Fibroblast of skin of right biceps (primary cell): Measurements from ENCODE around the gene ANXA2.
"Not testable (repeated sequence)": the region's sequence is repeated elsewhere in the genome, so short reads cannot be mapped to it uniquely, and the experiment has no call there.

ENCODE experiments used
- DNase-seq: peaks from one replicate; pipeline ENCODE4 v3.0.0-alpha.2; 2013

Gene ANXA2

DNA sequence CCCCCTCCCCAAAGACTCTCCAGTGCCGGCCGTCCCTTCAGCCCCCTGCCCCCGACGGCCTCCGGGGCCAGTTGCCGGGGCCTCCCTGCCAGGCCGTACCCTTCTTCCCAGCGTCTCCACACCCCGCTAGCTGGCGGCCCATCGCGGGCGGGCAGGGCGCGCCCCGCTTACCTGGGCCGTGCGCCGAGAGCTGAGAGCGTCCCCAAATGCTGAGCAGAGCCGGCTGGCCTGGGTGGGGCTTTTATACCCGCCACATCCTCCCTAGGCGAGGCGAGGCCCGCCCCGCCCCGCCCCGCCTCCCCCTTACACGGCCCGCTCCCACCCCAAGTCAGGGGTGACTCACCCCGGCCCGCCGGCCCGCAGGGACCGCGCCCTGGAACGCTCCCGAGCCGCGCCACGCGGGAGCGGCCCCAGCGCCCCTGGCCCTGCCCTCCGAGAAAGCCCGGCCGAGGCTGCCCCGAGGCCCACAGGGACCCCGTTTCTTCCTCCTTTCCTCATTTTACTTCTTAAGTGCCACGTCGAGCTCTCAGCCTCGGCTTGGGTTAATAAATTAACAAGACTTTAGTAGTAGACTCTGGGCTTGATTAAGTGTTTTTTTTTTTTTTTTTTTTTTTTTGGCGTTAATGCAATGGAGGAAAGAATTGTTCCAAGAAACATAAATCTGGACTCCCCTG is at the start of gene ANXA2:
Gene ANXA2, minus strand, starts transcription at position 215 of the 674 bp plus-strand sequence. CDS start 11,911 bp downstream, outside the sequence.
- peak; percentile 96 for DNase-seq

DNA sequence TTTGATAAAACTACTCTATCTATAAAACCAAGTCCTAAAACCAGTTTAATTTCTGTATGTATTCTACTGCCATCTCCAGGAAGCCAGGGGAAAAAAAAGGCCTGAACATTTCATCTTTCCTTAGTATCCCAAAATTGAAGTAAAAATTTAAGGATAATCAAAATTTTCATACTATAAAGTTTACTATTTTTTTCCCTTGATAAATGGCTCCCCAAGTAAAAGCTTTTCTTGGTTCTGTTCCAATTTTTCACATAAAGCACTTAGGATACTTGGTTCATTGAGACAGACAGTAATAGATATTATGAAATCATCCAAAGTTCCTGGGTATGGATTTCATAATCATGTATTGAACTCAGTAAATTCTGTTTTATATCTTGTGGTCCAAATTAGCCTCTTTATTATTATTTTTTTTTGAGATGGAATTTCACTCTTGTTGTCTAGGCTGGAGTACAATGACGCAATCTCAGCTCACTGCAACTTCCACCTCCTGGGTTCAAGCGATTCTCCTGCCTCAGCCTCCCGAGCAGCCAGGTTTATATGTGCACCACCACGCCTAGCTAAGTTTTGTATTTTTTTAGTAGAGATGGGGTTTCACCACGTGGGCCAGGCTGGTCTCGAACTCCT is 46.6 kb upstream of the ANXA2 start:
- peak; percentile 50 for DNase-seq

DNA sequence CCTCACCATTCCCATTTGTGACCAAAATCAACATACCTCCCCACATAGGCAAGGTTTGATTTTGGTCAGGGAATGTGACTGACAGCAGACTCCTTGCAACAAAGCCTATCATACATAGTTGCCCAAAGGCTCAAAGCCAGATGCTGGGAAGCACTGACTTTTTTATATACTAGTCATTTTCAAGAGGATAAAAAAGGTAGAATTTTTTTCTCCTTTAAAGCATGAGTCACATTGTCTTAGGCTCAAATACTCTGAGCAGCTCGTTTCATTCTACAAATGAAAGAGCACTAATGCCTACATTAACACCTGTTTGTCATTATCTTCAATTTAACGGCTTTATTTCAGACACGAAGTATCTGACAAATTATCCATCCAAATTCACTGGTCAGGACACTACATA is 45.0 kb upstream of the ANXA2 start:
- peak; percentile 59 for DNase-seq

DNA sequence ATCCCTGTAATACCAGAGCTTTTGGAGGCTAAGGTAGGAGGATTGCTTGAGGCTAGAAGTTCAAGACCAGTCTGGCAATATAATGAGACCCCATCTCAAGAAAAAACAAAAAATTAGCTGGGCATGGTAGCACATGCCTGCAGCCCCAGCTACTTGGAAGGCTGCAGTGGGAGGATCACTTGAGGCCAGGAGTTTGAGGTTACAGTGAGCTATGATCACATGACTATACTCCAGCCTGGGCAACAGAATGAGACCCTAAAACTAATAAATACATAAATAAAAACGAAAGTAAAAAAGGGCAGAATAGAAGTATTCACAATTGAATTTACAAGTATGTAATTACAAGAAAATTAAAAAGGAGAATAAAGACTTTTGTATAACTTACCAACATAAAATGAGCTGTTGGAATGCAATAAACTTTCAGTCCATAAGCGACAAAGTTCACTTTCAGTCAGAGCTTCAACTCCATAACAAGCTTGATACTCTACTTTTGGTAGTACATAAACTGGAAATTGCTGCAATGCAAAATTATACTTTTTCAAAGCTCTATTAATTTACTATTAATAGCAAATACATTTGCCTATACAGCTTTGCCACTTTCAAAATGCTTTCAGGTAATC is 44.4 kb upstream of the ANXA2 start:
- no peak for DNase-seq

DNA sequence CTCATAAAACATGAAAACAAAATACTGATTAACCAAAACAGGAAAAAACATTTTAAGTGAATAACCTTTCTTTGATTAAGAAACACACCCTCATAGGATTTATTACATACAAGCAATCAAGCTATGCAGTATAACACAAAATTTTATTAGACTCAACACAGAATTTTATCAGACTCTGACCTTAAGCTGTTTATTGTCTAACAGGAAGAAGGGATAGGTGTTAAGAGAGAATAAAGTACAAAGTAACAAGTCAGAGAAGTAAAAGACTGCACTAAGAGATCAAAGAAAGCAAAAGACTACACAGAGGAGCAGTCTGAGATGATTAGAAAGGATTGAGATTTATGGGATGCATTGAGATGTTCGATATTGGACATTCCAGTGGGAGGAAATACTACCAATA is 43.5 kb upstream of the ANXA2 start:
- no peak for DNase-seq

DNA sequence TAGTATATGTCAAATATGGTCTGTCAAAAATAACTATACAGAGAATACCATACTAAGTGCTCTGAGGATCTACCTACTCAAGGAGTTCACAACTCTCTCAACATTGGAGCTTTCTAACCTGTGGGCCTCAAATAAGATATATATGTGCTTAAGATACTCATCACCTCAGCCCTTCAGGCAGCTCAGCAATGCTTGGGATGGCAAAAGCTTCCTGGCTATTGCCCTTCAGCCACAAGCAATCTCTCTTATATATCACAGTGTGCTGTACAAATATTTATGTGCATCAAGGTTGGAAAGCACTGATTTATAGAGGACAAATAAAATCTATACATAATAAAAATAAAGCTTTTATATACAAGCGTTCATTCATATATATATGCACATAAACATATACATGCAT is 40.9 kb upstream of the ANXA2 start:
- no peak for DNase-seq

DNA sequence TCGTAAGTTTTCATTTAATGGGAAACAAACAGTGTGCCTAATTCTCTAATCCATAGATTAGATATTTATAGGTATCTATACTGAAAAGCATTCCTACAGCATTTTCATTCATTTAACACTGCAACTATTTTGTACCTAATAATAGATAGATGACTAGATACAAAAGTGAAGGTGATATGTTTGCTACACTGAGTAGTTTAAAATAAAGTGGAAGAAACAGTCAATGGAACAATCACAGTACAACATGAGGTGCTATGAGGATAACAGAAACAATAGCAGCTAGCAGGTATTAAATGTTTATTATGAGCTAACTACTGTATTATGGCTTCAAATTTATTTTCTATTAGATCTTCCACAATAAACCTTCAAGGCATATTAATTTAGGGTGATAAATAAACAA is 31.1 kb upstream of the ANXA2 start:
- DNase-seq: no peak

DNA sequence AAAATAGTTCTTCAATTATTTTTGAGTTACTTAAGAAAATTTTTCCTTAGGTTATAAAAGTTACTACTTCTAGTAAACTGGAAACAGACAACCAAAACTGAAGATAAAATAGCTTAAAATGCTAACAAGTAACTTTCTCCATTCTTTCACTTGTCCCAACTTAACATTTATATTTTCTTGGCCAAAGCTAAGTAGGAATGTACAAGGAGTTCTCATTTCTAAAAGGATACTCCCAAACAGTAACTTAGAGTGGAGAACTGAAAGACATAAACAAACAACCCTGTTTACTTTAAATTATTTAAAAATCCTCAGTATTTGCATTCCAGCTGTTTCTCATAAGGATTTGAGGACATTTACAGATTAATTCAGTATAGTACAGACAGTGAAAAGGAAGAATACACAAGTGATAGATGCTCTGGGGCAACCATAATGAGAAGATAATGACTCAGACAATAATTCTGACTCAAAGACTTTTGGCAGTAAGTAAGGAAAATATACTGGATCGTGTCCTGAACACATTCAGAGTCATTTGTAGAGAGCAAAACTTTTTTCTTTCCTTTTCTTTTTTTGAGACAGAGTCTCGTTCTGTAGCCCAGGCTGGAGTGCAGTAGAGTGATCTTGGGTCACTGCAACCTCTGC is 29.2 kb upstream of the ANXA2 start:
- DNase-seq: peak; percentile 82

DNA sequence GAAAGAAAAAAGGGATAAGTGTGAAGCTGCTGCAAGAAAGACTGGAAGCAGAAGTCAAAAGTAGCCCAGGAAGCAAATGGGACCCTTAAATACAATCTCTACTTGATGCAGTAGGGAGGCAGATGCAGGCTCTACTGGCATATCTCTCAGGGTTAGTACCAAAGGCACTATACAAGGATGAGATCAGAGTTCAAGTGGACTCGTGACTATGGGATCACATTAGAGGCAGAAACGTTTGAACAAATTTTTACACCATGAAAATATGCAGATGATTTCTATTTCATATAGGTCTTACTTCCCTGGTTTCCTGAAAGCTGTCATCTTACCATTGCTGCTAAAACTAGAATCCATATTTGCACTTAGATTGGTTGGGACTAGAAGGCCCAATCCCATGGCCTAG is 27.7 kb upstream of the ANXA2 start:
- DNase-seq: no peak

DNA sequence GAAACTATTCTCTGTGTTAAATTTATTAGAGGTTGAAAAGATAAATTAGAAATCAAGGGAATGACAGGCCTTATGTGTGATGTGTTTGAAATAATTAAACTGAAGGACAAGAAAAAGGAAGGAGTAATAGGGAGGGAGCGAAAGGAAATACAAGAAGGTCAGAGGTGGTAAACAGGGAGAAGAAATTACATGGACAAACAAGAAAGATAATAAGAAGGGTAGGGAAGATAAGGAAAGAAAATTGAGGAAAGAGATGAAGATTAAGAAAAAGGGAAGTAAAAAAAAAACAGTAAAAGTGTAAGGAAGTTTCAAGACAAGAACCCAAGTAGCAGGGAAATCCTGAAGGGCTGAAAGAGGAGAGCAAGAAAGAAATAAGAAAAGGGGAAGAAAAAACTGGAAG is 26.2 kb upstream of the ANXA2 start:
- DNase-seq: no peak

DNA sequence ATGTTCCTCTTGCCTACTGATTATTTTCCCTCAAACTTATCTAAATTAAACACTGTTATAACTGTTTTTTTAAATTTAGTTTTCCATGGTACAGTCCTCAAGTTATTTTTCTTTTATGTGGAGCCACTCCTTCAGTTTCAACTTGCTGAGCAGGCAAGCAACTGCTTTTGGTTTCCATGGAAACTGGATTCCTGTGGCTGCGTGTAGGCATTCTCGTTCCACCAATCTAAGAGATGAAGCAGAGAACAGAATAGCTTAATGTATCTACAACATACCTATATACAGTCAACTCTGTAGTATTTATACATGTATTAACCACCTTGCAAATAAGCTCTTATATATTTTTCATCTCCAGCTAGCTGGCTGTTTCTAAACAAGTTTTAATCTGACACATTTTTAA is 25.8 kb upstream of the ANXA2 start:
- DNase-seq: peak; percentile 95

DNA sequence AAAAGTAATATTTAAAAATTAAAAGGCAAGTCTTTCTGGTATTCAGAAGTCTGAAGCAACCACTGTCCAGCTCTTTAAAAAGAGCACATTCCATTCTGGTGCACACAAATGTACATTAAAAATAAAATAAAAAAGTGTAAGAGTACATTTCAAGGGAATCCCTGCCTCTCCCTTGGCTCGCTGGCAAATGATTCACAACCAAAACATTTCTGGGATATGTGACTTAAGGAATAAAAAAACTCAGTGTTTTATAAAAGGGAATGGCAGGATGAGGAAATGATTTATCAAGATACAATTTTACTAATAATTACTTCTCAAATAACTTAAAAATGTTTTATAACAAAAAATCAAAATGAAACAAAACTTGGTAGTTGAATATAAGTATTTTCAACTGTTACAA is 23.8 kb upstream of the ANXA2 start:
- peak; percentile 95 for DNase-seq

DNA sequence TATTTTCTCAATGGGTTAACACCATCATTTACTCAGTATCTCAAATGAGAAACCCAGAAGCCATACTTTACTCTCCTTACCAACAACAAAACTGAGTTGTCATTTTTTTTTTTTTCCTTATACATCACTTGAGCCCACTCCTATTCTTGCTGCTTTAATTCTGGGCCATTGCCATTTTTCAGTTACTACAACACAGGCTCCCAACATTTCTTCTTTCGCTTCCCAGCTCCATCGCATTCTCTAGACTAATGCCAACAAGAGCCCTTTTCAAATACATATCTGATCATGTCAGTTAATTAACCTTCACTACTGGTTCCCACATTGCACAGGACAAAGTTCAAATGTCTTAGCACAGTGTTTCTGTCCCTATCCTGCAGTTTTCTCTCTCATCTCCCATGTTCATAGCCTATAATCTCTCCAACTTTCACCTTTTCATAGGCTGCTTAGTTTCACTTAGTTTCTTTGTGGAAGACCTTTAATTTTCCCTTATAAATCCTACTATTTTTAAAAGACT is 22.5 kb upstream of the ANXA2 start:
- DNase-seq: no peak

DNA sequence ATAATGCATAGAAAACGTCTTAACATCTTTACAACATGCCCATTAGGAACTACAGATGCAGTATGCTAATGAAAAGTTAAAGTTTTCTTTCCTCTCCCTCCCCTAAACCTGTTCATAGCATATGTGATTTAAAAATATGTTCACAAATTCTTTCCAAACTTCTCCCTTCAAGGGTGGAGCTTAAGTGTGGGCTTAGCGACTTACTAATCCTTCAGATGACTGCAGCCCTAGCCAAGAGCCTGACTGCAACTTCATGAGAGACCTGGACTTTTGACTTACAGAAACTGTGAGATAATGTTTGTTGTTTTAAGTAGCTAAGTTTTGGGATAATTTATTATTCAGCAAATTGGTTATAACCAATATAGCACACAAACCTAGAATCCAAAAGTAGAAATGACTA is 22.0 kb upstream of the ANXA2 start:
- DNase-seq: peak; percentile 62

DNA sequence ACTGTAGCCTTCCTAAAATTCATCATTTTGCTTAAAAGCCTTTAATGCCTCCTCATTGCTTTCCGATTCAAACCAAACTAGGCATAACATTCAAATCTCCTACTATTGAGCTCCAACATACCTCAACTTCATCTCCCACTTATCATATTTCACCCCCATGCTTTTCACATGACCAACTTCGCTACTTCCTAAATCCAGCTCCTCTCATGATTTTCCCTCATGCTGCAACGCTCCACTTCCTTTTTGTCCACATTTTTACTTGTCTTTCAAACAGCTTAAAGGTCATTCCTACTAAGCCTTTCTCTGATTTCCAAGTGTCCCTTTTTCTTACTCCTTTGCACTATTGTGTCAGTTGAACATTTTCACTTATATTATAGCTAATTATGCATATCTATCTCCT is 20.3 kb upstream of the ANXA2 start:
- no peak for DNase-seq

DNA sequence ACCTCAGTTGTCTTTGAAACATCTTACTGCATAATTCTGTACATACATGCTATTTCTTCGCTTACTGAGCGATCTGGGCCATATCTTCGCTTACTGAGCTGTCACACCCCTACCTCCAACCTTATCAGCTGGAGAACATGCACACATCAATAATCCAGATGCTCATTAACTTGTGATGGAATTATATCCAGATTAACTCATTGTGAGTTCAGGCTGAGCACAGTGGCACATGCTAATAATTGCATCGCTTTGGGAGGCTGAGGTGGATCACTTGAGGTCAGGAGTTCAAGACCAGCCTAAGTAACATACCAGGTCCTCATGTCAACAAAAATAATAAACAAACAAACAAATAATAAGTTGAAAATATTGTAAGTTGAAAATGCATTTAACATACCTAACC is 19.3 kb upstream of the ANXA2 start:
- no peak for DNase-seq

DNA sequence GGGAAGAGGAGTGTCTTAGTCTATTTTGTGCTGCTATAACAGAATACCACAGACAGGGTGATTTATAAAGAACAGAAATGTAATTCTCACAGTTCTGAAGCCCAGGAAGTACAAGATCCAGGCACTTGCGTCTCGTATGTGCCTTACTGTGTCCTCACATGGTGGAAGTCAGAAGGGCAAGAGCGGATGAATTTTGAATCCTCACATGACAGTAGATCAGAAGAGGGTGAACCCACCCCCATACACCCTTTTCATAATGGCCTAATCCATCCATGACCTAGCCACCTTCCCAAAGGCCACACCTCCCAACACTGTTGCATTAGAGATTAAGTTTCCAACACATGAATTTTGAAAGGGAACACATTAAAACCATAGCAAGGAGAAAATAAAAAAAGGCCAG is 18.7 kb upstream of the ANXA2 start:
- no peak for DNase-seq

DNA sequence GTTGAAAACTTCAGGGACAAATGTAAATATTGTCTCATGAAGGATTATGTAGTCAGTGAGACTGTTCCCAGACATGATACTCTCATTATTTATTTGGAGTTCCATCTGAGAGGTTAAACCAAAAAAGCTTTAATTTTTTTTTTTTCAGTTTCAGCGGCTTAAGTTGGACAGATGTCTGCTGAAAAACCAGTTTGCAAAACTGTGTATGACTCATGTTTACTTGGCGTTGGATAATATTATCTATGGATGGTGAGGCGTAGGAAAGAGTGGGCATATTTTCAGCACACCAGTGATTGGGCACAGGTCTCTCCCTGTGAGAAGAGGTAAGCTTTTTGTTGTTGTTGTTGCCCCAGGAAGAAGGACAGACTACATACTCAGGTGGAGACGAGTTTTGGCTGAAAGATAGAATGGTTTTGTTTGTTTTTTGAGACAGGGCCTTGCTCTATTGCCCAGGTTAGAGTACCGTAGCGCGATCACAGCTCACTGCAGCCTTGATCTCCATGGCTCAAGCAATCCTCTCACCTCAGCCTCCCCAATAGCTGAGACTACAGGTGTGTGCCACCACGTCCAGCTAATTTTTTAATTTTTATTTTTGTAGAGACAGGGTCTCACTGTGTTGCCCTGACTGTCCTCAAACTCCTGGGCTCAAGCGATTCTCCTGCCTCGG is 16.4 kb upstream of the ANXA2 start:
- peak; percentile 49 for DNase-seq

DNA sequence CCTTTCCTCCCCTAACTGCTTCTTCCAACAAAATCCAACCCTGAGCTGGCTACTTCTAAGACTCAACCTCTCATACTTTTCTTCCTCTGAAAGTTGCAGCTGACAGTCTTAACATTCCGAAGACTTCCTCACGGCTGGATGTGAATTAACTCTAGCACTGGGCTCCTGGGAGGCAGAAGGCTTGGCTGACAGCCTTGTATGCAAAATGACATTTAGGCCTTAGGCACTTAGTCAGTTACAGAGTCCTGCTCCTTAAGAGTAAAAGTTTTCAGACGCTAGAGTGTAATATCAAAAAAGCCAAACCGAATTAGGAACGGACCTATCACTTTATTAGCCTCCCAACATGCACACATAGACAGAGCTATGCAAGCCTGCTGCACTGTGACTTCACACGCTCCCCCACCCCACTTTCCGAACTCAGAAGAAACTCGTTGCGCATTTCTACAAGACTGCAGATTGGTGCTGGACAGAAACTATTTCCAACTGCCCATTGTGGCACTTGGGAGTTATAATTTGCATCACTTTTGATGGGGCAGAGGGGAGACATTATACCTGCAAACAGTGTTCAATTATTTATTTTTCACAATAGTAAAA is 15.5 kb upstream of the ANXA2 start:
- peak; percentile 63 for DNase-seq

DNA sequence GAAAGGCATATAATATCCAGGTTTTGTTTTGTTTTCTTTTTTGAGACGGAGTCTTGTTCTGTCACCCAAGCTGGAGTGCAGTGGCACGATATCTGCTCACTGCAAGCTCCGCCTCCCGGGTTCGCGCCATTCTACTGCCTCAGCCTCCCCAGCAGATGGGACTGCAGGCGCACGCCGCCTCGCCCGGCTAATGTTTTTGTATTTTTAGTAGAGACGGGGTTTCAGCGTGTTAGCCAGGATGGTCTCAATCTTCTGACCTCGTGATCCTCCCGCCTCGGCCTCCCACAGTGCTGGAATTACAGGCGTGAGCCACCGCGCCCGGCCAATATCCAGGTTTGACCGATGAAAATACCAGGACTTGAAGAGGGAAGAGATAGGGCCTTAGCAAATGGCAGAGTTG is 15.0 kb upstream of the ANXA2 start:
- not testable (repeated sequence) for DNase-seq

DNA sequence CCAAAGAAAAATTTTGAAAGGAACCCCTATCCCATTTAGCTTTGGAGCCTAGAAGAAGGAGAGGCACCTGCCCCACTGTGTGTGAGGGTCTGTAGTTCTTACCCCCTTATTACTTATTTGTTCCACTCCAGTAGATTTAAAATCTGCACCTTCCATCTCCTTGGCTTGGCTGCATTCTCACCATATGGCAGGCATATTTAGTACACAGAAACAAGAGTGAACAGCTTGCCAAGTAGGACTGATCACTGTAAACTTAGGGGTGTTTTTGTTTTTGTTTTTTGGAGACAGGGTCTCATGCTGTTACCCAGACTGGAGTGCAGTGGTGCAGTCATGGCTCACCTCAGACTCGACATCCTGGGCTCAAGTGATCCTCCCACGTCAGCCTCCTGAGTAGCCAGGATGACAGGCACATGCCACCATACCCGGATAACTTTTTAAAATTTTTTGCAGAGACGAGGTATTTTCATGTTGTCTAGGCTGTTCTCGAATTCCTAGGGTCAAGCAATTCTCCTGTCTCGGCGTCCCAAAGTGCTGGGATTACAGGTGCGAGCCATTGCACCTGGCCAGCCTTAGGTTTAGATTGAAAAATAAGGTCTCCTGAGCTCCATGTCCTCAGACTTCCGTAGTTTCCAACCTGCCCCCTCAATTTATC is 14.1 kb upstream of the ANXA2 start:
- DNase-seq: no peak

DNA sequence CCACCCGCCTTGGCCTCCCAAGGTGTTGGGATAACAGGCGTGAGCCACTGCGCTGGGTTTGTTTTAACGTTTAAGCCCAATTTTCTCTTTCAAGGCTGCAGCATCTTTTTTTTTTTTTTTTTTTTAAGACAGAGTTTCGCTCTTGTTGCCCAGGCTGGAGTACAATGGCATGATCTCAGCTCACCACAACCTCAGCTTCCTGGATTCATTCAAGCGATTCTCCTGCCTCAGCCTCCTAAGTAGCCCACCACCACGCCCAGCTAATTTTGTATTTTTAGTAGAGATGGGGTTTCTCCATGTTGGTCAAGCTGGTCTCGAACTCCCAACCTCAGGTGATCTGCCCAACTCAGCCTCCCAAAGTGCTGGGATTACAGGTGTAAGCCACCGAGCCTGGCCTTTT is 12.6 kb upstream of the ANXA2 start:
- DNase-seq: not testable (repeated sequence)
